Activated CD4-positive, alpha-beta T cell treated with anti-CD3 and anti-CD28 coated beads for 36 hours (primary cell): ENCODE data around the gene C3orf49. TPM values are rescaled to one million over a fixed set of nuclear protein-coding genes. Genes with fewer than 3 reads are reported as not detected.

Source experiments
- ATAC-seq: fragments of 200-7000 bp; cut with Tn5 transposase; one replicate; pipeline ENCODE4 v1.10.0; 2021; ENCODE audit warnings: mild to moderate bottlenecking, moderate library complexity
- CTCF ChIA-PET: fragments of 350-600 bp; sonication (Branson Sonifier 250); formaldehyde crosslinking; loops from one replicate; lab custom pipeline; 2021; ENCODE audit warnings: antibody characterized with exemption; lab: Charles Lee
- POLR2A ChIA-PET: fragments of 350-600 bp; sonication (Branson Sonifier 250); formaldehyde crosslinking; loops from one replicate; lab custom pipeline; 2021; ENCODE audit warnings: antibody characterized with exemption, inconsistent platforms; lab: Charles Lee
- DNase-seq: peaks from one replicate; pipeline ENCODE4 v3.0.0-alpha.2; 2020
- H3K27ac Mint-ChIP-seq: one replicate; pipeline ENCODE4 v1.8.0; 2021; ENCODE audit warnings: mixed read lengths
- H3K27me3 Mint-ChIP-seq: one replicate; pipeline ENCODE4 v1.8.0; 2021; ENCODE audit warnings: mixed read lengths
- H3K36me3 Mint-ChIP-seq: one replicate; pipeline ENCODE4 v1.8.0; 2021; ENCODE audit warnings: low read depth, mixed read lengths
- H3K4me1 Mint-ChIP-seq: one replicate; pipeline ENCODE4 v1.8.0; 2021; ENCODE audit warnings: mixed read lengths
- H3K4me3 Mint-ChIP-seq: one replicate; pipeline ENCODE4 v1.8.0; 2021; ENCODE audit warnings: mild to moderate bottlenecking, moderate library complexity, mixed read lengths
- H3K9me3 Mint-ChIP-seq: one replicate; pipeline ENCODE4 v1.8.0; 2021; ENCODE audit warnings: low read depth, mixed read lengths
- intact Hi-C, 2 experiments: fragments of 100-400 bp; cut with DNase I in 1 of 2; cut with micrococcal nuclease in 1 of 2; formaldehyde crosslinking; loops; one replicate each; pipeline versions ENCODE4 v1.14.2 to v1.15.1; 2022 to 2024; cut with DNase I, micrococcal nuclease
- total RNA-seq, 2 experiments: library from RNA; stranded (reverse); gene quantifications; one replicate each; pipeline ENCODE4 v1.2.3, GENCODE V29; 2021

Gene C3orf49
- total RNA-seq, 2 experiments from 2014 or later: not detected

- ChIA-PET POLR2A (no interaction called here), CTCF (interaction anchor here (0.9 kb wide), 1 partner anchor 464 kb away, joined by 4 read pairs; no protein-coding TSS in a partner anchor)
- no peaks in the 10 kb centered on the region for H3K4me1 Mint-ChIP-seq
- H3K27ac Mint-ChIP-seq: no peak overlapping the region
- no peak for DNase-seq
- intact Hi-C loops: no loop called here
- ATAC-seq: no peak
- H3K9me3 Mint-ChIP-seq: no peaks in the 10 kb centered on the region
- no peak overlapping the region for H3K4me3 Mint-ChIP-seq
- H3K36me3 Mint-ChIP-seq: no peaks in the 10 kb centered on the region
- no peaks in the 10 kb centered on the region for H3K27me3 Mint-ChIP-seq
These were observed 4.9 kb upstream of the C3orf49 start for GRCh38 chr3:63814237-63814636.

- H3K4me3 Mint-ChIP-seq: no peak overlapping the region
- ChIA-PET POLR2A (no interaction called here), CTCF (interaction anchor here (1.0 to 6.0 kb wide), 7 partner anchors 9 to 467 kb away, joined by 3 to 82 read pairs (median 4); no protein-coding TSS in a partner anchor)
- H3K9me3 Mint-ChIP-seq: no peaks in the 10 kb centered on the region
- intact Hi-C loops: loop anchor here (5.0 kb wide), 2 partner anchors 1195 to 1615 kb away; no protein-coding TSS in a partner anchor
- no peaks in the 10 kb centered on the region for H3K36me3 Mint-ChIP-seq
- no peak overlapping the region for H3K27ac Mint-ChIP-seq
- DNase-seq (no peak), ATAC-seq (no peak)
- no peaks in the 10 kb centered on the region for H3K4me1 Mint-ChIP-seq
- H3K27me3 Mint-ChIP-seq: no peaks in the 10 kb centered on the region
These were observed 1.9 kb upstream of the C3orf49 start for GRCh38 chr3:63817225-63817624.

DNA sequence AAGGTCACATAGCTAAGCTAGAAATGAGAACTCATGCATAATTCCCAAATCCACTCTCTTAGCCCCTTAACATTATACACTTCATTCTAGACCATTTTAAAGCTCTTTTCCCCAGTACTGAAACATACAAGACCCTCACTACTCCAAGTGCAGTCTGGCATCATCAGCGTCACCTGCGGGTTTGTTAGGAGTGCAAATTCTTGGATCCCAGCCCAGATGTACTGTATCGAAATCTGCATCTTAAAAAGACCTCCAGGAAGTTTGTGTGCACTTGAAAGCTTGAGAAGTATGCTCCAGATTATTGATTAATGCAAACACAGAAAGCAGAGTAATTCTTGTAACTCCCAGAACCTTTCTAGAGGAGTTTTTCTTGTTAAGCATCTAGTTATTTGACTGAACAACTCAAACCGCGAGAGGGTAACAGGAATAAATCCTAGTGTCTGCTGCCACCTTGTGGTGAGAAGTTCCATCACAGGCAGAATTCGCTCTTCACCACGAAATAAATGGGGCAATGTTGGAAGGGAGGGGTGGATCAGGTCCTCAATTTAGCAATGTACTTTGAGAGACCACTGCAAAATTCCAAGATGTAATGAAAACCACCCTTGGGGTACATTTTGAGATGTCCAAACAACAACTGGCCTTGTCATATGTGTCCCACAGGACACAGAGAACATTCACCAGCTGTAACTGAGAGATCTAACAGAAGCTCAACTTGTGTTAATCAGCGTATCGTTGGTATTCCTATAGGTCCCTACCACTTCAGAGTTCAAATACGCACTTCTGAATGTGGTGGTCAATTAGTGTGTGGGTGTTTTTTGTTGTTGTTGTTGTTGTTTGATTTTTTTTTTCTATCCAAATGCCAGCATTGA is 583 bp upstream of the C3orf49 start:
- Mint-ChIP-seq H3K9me3 (no peaks in the 10 kb centered on the region), H3K4me1 (no peaks in the 10 kb centered on the region), H3K4me3 (no peak overlapping the region), H3K27me3 (no peaks in the 10 kb centered on the region), H3K27ac (no peak overlapping the region), H3K36me3 (peaks cover 2% of the 10 kb centered on the region)
- ATAC-seq: peak; percentile 63
- ChIA-PET POLR2A (no interaction called here), CTCF (interaction anchor here (0.7 to 6.0 kb wide), 18 partner anchors 10 to 1489 kb away, joined by 3 to 82 read pairs (median 4); no protein-coding TSS in a partner anchor)
- peak; percentile 75 for DNase-seq
- intact Hi-C loops: loop anchor here (1.0 to 5.0 kb wide), 5 partner anchors 467 to 1616 kb away; no protein-coding TSS in a partner anchor

DNA sequence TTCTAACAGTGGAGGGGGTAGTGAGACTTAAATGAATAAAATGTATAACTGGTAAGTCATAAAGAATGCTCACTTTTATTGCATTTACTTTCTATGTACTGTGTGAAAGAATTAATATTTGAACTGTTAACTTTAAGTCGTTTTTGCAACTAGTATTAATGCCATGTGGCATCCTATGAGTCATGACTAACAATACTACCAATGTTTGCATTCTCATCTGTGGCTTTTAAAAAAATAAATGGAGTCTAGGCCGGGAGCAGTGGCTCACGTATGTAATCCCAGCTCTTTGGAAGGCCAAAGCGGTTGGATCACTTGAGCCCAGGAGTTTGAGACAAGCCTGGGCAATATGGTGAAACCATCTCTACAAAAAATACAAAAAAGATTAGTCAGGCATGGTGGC is 5.2 kb downstream of the C3orf49 start:
- Mint-ChIP-seq H3K9me3 (no peaks in the 10 kb centered on the region), H3K36me3 (peaks cover 2% of the 10 kb centered on the region), H3K27ac (no peak overlapping the region), H3K4me3 (no peak overlapping the region), H3K27me3 (no peaks in the 10 kb centered on the region), H3K4me1 (no peaks in the 10 kb centered on the region)
- no peak for DNase-seq
- no peak for ATAC-seq
- CTCF ChIA-PET: no interaction called here
- intact Hi-C loops: no loop called here
- POLR2A ChIA-PET: no interaction called here

DNA sequence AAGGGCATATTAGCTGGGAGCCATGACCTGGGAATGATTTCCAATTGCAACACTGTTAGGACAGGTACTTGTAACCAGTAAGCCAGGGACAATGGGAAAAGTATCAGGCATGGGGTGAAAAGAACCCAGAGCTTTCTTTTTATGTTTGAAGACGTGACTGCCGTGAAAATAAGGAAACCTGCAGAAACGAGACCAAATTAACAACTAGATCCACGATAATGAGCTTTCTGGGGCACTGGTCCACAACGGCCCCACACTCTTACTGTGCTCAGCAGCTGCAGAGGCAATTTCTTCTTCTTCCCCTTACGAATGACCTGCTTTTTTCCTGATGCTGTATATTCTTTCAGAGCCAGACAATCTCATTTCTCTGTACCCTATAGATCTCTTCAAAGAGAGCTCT is 11.4 kb downstream of the C3orf49 start:
- H3K36me3 Mint-ChIP-seq: peaks cover 15% of the 10 kb centered on the region
- no peaks in the 10 kb centered on the region for H3K27me3 Mint-ChIP-seq
- ChIA-PET POLR2A (no interaction called here), CTCF (interaction anchor here (0.6 to 3.6 kb wide), 3 partner anchors 12 to 162 kb away, joined by 3 to 18 read pairs (median 3); partner anchors contain the start of gene C3orf49)
- ATAC-seq: no peak
- H3K4me1 Mint-ChIP-seq: no peaks in the 10 kb centered on the region
- H3K4me3 Mint-ChIP-seq: no peak overlapping the region
- no peak overlapping the region for H3K27ac Mint-ChIP-seq
- H3K9me3 Mint-ChIP-seq: no peaks in the 10 kb centered on the region
- no peak for DNase-seq
- intact Hi-C loops: no loop called here

DNA sequence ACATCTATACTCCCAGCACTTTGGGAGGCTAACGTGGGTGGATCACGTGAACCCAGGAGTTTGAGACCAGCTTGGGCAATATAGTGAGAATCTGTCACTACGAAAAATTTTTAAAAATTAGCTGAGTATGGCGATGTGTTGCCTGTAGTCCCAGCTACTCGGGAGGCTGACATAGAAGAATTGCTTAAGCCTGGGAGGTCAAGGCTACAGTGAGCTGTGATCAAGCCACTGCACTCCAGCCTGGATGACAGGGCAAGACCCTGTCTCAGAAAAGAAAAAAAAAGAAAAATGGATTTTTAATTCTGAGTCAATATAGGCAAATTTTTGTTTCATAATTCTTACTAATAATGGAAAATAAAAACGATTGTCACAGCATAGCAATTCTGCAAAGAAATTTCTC is 13.3 kb downstream of the C3orf49 start:
- intact Hi-C loops: no loop called here
- ATAC-seq: no peak
- ChIA-PET CTCF (interaction anchor here (1.1 kb wide), 1 partner anchor 13 kb away, joined by 3 read pairs; the partner anchor contains the start of gene C3orf49), POLR2A (interaction anchor here (0.6 to 0.7 kb wide), 2 partner anchors 17 to 1837 kb away, joined by 3 read pairs; no protein-coding TSS in a partner anchor)
- Mint-ChIP-seq H3K9me3 (no peaks in the 10 kb centered on the region), H3K4me1 (no peaks in the 10 kb centered on the region), H3K4me3 (no peak overlapping the region), H3K36me3 (peaks cover 17% of the 10 kb centered on the region), H3K27me3 (no peaks in the 10 kb centered on the region), H3K27ac (no peak overlapping the region)
- no peak for DNase-seq

- POLR2A ChIA-PET: no interaction called here
- intact Hi-C loops: no loop called here
- Mint-ChIP-seq H3K36me3 (peaks cover 13% of the 10 kb centered on the region), H3K4me3 (no peak overlapping the region), H3K27ac (no peak overlapping the region), H3K27me3 (no peaks in the 10 kb centered on the region), H3K9me3 (no peaks in the 10 kb centered on the region), H3K4me1 (no peaks in the 10 kb centered on the region)
- CTCF ChIA-PET: interaction anchor here (1.1 kb wide), 1 partner anchor 492 kb away, joined by 3 read pairs; no protein-coding TSS in a partner anchor
- ATAC-seq (no peak), DNase-seq (no peak)
These were observed 22.6 kb downstream of the C3orf49 start for GRCh38 chr3:63841704-63842103.

- DNase-seq: no peak
- H3K27ac Mint-ChIP-seq: no peak overlapping the region
- no peak overlapping the region for H3K4me3 Mint-ChIP-seq
- no peaks in the 10 kb centered on the region for H3K27me3 Mint-ChIP-seq
- H3K9me3 Mint-ChIP-seq: no peaks in the 10 kb centered on the region
- POLR2A ChIA-PET: no interaction called here
- H3K4me1 Mint-ChIP-seq: no peaks in the 10 kb centered on the region
- intact Hi-C loops: no loop called here
- peaks cover 13% of the 10 kb centered on the region for H3K36me3 Mint-ChIP-seq
- CTCF ChIA-PET: interaction anchor here (1.1 kb wide), 1 partner anchor 493 kb away, joined by 3 read pairs; no protein-coding TSS in a partner anchor
- ATAC-seq: no peak
These were observed 23.0 kb downstream of the C3orf49 start for GRCh38 chr3:63842127-63842526.

- peaks cover 15% of the 10 kb centered on the region for H3K36me3 Mint-ChIP-seq
- ATAC-seq: no peak
- H3K27ac Mint-ChIP-seq: no peak overlapping the region
- no peak for DNase-seq
- H3K4me1 Mint-ChIP-seq: no peaks in the 10 kb centered on the region
- no peaks in the 10 kb centered on the region for H3K27me3 Mint-ChIP-seq
- POLR2A ChIA-PET: no interaction called here
- H3K4me3 Mint-ChIP-seq: no peak overlapping the region
- CTCF ChIA-PET: no interaction called here
- intact Hi-C loops: no loop called here
- no peaks in the 10 kb centered on the region for H3K9me3 Mint-ChIP-seq
These were observed 26.1 kb downstream of the C3orf49 start for GRCh38 chr3:63845215-63845614.

GRCh38 chr3:63847718-63848450 is 28.8 kb downstream of the C3orf49 start:
- no peak for DNase-seq
- Mint-ChIP-seq H3K4me1 (no peaks in the 10 kb centered on the region), H3K27me3 (no peaks in the 10 kb centered on the region), H3K27ac (no peak overlapping the region), H3K9me3 (no peaks in the 10 kb centered on the region), H3K4me3 (no peak overlapping the region), H3K36me3 (peaks cover 26% of the 10 kb centered on the region)
- intact Hi-C loops: no loop called here
- no peak for ATAC-seq
- ChIA-PET CTCF (interaction anchor here (0.9 kb wide), 1 partner anchor 20 kb away, joined by 5 read pairs; no protein-coding TSS in a partner anchor), POLR2A (no interaction called here)

DNA sequence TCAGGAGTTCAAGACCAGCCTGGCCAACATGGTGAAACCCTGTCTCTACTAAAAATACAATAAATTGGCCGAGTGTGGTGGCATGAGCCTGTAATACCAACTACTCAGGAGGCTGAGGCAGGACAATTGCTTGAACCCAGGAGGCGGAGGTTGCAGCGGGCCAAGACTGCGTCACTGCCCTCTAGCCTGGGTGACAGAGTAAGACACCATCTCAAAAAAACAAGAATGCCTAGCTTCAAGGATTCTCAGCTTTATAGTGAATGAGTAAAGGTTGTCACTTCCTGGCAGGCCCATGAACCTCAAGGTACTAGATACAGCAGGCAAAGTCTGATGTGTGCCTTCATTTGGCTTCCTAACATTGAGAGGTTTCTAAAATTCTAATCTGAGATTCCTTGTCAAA is 30.1 kb downstream of the C3orf49 start:
- POLR2A ChIA-PET: interaction anchor here (0.5 kb wide), 1 partner anchor 17 kb away, joined by 3 read pairs; no protein-coding TSS in a partner anchor
- Mint-ChIP-seq H3K36me3 (peaks cover 23% of the 10 kb centered on the region), H3K27me3 (no peaks in the 10 kb centered on the region), H3K9me3 (no peaks in the 10 kb centered on the region), H3K4me1 (no peaks in the 10 kb centered on the region), H3K27ac (no peak overlapping the region), H3K4me3 (no peak overlapping the region)
- intact Hi-C loops: no loop called here
- ATAC-seq (no peak), DNase-seq (no peak)
- CTCF ChIA-PET: interaction anchor here (0.6 kb wide), 2 partner anchors 11 to 67 kb away, joined by 3 to 5 read pairs; no protein-coding TSS in a partner anchor
